Hepatocyte (in vitro differentiated cells): ENCODE results near the gene ITGB3. TPM values are rescaled to one million over a fixed set of nuclear protein-coding genes. Genes with fewer than 3 reads are reported as not detected.

Experiments
- DNase-seq: peaks from one replicate; pipeline ENCODE4 v3.0.0-alpha.2; 2016; ENCODE audit warnings: low spot score
- H2AFZ ChIP-seq: fragments of 200-600 bp; sonication (generic); 2 replicates; pipeline ENCODE4 v1.6.0; 2016; ENCODE audit warnings: antibody characterized with exemption, mild to moderate bottlenecking
- H3K27ac ChIP-seq: fragments of 200-600 bp; sonication (generic); 2 replicates; pipeline ENCODE4 v1.5.1; 2016; ENCODE audit warnings: mild to moderate bottlenecking
- H3K27me3 ChIP-seq: fragments of 200-600 bp; sonication (generic); 2 replicates; pipeline ENCODE4 v1.6.1; 2016
- H3K36me3 ChIP-seq: fragments of 200-600 bp; sonication (generic); replicated peaks from 2 replicates; pipeline ENCODE4 v1.5.1; 2016; ENCODE audit warnings: low read depth; ENCODE audit not compliant: insufficient read depth
- H3K4me1 ChIP-seq: fragments of 200-600 bp; sonication (generic); 2 replicates; pipeline ENCODE4 v1.5.1; 2016; ENCODE audit warnings: mild to moderate bottlenecking, moderate library complexity; ENCODE audit not compliant: insufficient read depth
- H3K4me2 ChIP-seq: fragments of 200-600 bp; sonication (generic); 2 replicates; pipeline ENCODE4 v1.6.0; 2016
- H3K4me3 ChIP-seq: fragments of 200-600 bp; sonication (generic); 2 replicates; pipeline ENCODE4 v1.5.1; 2016; ENCODE audit warnings: mild to moderate bottlenecking
- H3K79me2 ChIP-seq: fragments of 200-600 bp; sonication (generic); 2 replicates; pipeline ENCODE4 v1.6.0; 2017; ENCODE audit warnings: mild to moderate bottlenecking
- H3K9me2 ChIP-seq: fragments of 200-600 bp; sonication (generic); replicated peaks from 2 replicates; pipeline ENCODE4 v1.6.0; 2017; ENCODE audit warnings: mild to moderate bottlenecking; ENCODE audit not compliant: insufficient read depth
- H3K9me3 ChIP-seq: fragments of 200-600 bp; sonication (generic); 2 replicates; pipeline ENCODE4 v1.5.1; 2016; ENCODE audit warnings: low read depth, mild to moderate bottlenecking
- H4K20me1 ChIP-seq: fragments of 200-600 bp; sonication (generic); 2 replicates; pipeline ENCODE4 v1.6.0; 2016; ENCODE audit warnings: mild to moderate bottlenecking; ENCODE audit not compliant: insufficient read depth, poor library complexity, severe bottlenecking
- EZH2 ChIP-seq: fragments of 200-600 bp; sonication (generic); IDR thresholded peaks from 2 replicates; pipeline ENCODE4 v1.6.1; 2016; ENCODE audit warnings: antibody characterized with exemption, mild to moderate bottlenecking, borderline replicate concordance
- EZH2phosphoT487 ChIP-seq: fragments of 200-600 bp; sonication (generic); IDR thresholded peaks from one replicate; pipeline ENCODE4 v1.6.1; 2018; ENCODE audit warnings: antibody characterized with exemption, mild to moderate bottlenecking, low read depth, moderate library complexity; ENCODE audit not compliant: unreplicated experiment, severe bottlenecking
- WGBS: methylation state at CpG from one replicate; pipeline ENCODE4 v1.1.6; 2016; ENCODE audit warnings: low lambda C conversion rate; ENCODE audit errors: missing lambda C conversion rate; 5-methylcytosine and 5-hydroxymethylcytosine counted together
- polyA plus RNA-seq: library from polyadenylated mRNA; unstranded; fragments of >200 nt; fragmentation: Nextera tagmentation; extraction: Ambion mirVana; gene quantifications from 2 replicates; pipeline ENCODE4 v1.2.1, GENCODE V29; 2016
- total RNA-seq: library from RNA; depleted of rRNA; stranded (reverse); fragments of >200 nt; gene quantifications from 2 replicates; pipeline ENCODE4 v1.2.3, GENCODE V29; 2014
- TF ChIP-seq, protein P1 (sequence below): fragments of 200-600 bp; sonication (generic); IDR thresholded peaks from 2 replicates; pipeline ENCODE4 v1.5.1; 2016; ENCODE audit warnings: antibody characterized with exemption, mild to moderate bottlenecking; ENCODE audit not compliant: poor library complexity

Gene ITGB3
- total and polyA plus RNA-seq, 2 experiments from 2014 or later: 0.66 to 1.4 TPM

DNA sequence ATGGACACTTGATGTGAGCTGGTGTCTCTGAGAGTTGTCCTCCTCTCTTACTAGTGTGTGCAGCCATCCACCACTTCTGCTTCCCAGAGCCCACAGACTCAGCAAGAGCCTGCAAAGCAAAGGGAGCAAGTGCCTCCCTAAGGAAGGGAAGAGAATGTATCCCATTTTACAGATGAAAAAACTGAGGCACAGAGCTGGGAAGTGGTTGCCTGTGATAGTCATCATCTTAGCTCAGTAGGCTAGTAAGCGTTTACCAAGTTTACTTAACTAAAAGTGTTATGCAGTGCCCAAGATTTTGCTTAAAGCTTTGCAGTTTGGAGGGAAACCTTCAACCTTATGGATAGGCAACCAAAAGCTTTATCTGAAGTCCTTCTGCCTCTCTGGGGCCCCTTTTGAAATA, 47.1 kb downstream of the ITGB3 start:
- Histone ChIP-seq H3K36me3 (no peaks in the 10 kb centered on the region), H2AFZ (no peak overlapping the region), H3K27ac (no peak overlapping the region), H4K20me1 (no peaks in the 10 kb centered on the region), H3K4me2 (no peak overlapping the region), H3K79me2 (no peaks in the 10 kb centered on the region), H3K9me3 (no peaks in the 10 kb centered on the region), H3K4me3 (no peak overlapping the region), H3K4me1 (no peaks in the 10 kb centered on the region), H3K27me3 (no peaks in the 10 kb centered on the region), H3K9me2 (no peaks in the 10 kb centered on the region)
- TF ChIP-seq EZH2 (no peak), EZH2phosphoT487 (no peak)
- TF ChIP-seq, protein P1, sequence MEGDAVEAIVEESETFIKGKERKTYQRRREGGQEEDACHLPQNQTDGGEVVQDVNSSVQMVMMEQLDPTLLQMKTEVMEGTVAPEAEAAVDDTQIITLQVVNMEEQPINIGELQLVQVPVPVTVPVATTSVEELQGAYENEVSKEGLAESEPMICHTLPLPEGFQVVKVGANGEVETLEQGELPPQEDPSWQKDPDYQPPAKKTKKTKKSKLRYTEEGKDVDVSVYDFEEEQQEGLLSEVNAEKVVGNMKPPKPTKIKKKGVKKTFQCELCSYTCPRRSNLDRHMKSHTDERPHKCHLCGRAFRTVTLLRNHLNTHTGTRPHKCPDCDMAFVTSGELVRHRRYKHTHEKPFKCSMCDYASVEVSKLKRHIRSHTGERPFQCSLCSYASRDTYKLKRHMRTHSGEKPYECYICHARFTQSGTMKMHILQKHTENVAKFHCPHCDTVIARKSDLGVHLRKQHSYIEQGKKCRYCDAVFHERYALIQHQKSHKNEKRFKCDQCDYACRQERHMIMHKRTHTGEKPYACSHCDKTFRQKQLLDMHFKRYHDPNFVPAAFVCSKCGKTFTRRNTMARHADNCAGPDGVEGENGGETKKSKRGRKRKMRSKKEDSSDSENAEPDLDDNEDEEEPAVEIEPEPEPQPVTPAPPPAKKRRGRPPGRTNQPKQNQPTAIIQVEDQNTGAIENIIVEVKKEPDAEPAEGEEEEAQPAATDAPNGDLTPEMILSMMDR: no peak
- WGBS: 81% methylated on average over 1 of the region's 1 CpG
- DNase-seq: no peak

DNA sequence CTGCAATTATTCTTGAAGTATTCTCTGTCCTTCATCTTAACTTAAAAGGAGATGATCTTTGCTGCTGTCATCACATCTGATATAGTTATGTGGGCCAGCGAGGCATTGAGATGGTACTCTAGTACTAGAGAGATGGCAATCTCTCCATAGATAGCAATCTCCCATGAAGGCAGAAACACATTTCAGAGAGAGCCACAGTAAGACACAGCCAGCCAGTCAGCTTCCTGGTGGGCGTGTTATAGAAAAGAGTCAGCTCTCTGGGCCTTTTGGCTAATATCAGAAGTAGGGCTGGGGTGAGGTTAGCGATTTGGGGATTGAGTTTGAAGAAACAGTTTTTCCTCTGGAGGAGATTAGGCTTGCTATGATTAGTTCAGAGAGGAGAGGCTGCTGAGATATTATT, 47.5 kb downstream of the ITGB3 start:
- no peak for TF ChIP-seq EZH2phosphoT487
- TF ChIP-seq, protein P1: no peak
- no peak for TF ChIP-seq EZH2
- Histone ChIP-seq H3K4me1 (no peaks in the 10 kb centered on the region), H3K36me3 (no peaks in the 10 kb centered on the region), H3K27ac (no peak overlapping the region), H3K4me2 (no peak overlapping the region), H4K20me1 (no peaks in the 10 kb centered on the region), H2AFZ (no peak overlapping the region), H3K9me3 (no peaks in the 10 kb centered on the region), H3K4me3 (no peak overlapping the region), H3K79me2 (no peaks in the 10 kb centered on the region), H3K9me2 (no peaks in the 10 kb centered on the region), H3K27me3 (no peaks in the 10 kb centered on the region)
- 77% methylated on average over 3 of the region's 3 CpGs for WGBS
- DNase-seq: no peak

DNA sequence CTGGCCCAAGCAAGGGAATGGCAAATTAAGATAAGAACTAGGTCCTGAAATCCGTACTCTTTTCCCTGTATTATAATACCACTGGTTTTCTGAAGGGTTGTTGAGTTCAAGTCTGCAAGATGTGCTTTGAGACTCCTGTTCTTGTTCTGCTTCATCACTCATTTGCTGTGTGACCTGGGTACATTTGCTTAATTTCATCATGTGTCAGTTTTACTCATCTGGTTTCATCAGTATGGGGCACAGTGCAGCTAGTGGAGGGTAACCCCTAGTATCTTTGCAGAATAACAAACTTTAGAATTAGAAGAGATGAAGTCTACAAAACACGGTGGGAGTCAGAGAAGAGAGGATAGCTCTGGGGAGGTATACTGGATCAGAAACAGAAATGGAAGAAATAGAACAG, 48.2 kb downstream of the ITGB3 start:
- Histone ChIP-seq H3K4me1 (no peaks in the 10 kb centered on the region), H3K27ac (no peak overlapping the region), H3K9me3 (no peaks in the 10 kb centered on the region), H3K36me3 (no peaks in the 10 kb centered on the region), H3K79me2 (no peaks in the 10 kb centered on the region), H3K9me2 (no peaks in the 10 kb centered on the region), H3K27me3 (no peaks in the 10 kb centered on the region), H4K20me1 (no peaks in the 10 kb centered on the region), H2AFZ (no peak overlapping the region), H3K4me3 (no peak overlapping the region), H3K4me2 (no peak overlapping the region)
- WGBS: 89% methylated on average over 2 of the region's 2 CpGs
- TF ChIP-seq EZH2: no peak
- no peak for TF ChIP-seq EZH2phosphoT487
- TF ChIP-seq, protein P1: no peak
- no peak for DNase-seq

DNA sequence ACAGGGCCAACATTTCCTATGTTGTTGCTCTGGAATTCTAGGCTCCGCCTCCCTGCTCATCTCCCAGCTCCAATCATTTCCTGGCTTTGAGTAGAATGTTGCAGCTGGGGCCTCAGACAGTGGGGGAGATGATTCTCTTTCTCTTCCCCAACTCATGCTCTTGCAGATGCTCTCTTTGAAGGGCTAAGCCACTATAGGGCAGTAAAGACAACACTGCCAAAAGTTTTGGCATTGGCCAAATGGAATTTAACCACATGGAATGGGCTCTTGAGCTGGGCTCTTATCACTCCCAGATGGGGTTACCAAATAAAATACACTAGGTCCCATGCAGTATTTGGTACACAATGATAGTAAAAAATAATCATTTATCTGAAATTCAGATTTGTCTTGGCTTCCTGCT, 50.6 kb downstream of the ITGB3 start:
- Histone ChIP-seq H2AFZ (no peak overlapping the region), H3K4me3 (no peak overlapping the region), H4K20me1 (no peaks in the 10 kb centered on the region), H3K36me3 (no peaks in the 10 kb centered on the region), H3K79me2 (no peaks in the 10 kb centered on the region), H3K27me3 (no peaks in the 10 kb centered on the region), H3K4me2 (no peak overlapping the region), H3K27ac (no peak overlapping the region), H3K9me2 (no peaks in the 10 kb centered on the region), H3K9me3 (no peaks in the 10 kb centered on the region), H3K4me1 (no peaks in the 10 kb centered on the region)
- 100% methylated on average over 1 of the region's 1 CpG for WGBS
- DNase-seq: no peak
- TF ChIP-seq EZH2 (no peak), EZH2phosphoT487 (no peak)
- TF ChIP-seq, protein P1: no peak
